GM18502 (cell line): Measurements from ENCODE around the gene ACKR2.
"Not testable (repeated sequence)": the region's sequence is repeated elsewhere in the genome, so short reads cannot be mapped to it uniquely, and the experiment has no call there.

ENCODE experiments used
- ATAC-seq: cut with Tn5 transposase; IDR thresholded peaks from one replicate; pipeline ENCODE4 v1.9.1; 2021; ENCODE audit warnings: mild to moderate bottlenecking; ENCODE audit not compliant: unreplicated experiment, poor library complexity

The ACKR2 gene

GRCh38 chr3:42800251-42800650, 9.0 kb upstream of the ACKR2 start:
- ATAC-seq, result no peak

DNA sequence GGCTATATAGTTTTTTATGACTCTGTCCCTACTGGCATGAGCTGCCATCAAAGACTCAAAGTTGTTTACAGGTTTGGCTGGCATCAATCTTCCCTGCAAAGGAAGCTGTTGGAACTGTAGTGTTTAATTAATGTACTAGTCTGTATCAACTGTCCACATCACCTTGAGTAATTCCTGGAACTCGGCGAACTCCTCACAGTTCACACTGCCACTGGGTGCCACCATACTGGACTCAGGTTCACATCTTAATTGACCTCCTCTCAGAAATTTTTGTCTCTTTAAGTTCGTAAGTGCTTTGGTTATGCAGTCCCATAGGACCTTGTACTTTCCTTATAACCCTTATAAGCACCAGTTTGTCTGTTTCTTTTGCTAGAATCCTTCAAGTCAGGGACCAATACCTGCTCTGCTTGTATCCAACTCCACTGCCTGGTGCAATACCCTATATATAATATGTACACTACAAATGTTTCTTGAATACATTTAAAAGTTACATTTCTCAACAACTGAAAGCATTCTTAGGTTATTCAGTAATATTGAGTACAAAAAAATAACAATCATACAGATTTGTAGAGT, 8.1 kb upstream of the ACKR2 start:
- ATAC-seq, result no peak

GRCh38 chr3:42801784-42802183, 7.5 kb upstream of the ACKR2 start:
- no peak for ATAC-seq

DNA sequence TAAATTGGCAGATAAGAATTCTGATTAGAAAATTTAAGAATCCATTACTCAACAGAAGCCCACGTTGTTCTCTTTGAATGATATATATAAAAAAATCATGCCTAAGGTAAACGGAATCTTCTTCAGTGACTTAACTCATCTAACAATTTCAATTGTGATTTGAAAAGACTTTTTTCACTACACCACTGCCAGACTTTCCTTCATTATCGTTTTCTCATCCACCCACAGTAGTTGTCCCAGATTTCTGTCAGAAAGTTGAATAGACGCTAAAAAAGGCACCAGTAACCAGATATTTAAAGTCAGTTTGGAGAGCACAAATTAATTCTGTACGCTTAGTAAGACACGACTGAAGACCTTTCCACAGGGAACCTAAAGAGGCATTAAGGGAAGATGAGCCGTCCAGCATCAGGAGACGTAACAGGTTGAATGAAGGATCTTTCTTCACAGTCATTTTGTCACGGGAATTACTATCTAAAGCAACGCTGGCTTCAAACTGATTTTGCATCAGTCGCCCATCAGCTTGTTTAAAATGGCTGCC, 6.3 kb upstream of the ACKR2 start:
- no peak for ATAC-seq

GRCh38 chr3:42803414-42804105, 5.7 kb upstream of the ACKR2 start:
- ATAC-seq, result peak; percentile 24

DNA sequence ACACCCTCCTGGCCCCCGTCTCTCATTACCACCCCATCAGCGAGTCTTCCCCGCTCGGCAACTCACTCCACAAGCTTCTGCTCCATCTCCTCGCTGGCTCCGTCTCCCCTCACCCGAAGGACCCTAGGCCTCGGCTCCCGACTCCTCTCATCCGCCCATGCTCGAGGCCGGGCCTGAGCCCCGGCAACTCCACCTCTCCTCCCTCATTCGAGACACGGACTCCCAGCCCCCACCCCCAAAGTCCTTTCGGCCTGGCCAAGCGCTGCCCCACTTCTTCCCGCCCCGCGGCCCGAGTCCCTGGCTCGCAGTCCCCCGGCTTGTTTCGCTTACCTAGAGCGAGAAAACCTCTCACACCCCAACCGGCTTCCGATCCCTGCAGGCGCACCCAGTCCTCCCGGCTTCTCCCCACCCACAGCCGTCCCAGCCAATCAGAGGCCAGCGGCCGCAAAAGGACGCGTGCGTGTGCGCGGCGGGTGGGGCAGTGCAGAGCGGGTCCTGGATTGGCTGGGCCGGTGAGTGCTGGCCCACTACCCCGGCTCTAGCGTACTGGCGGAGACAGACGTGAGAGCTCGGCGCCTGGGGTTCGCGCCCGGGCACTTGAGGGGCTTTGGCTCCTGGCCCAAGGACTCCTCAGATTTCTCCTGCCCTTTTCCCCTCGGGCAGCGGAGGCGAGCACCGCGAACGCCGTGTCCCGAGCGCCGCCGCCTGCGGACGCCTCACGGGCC, 5.0 kb upstream of the ACKR2 start, which contains the start of gene HIGD1A:
Gene HIGD1A, minus strand, starts transcription at position 385 of the 725 bp plus-strand sequence. CDS start 10,237 bp downstream, outside the sequence.
- peak; percentile 99 for ATAC-seq

- no peak for ATAC-seq
Measured at GRCh38 chr3:42804831-42805132, 4.5 kb upstream of the ACKR2 start.

- no peak for ATAC-seq
Measured at GRCh38 chr3:42805141-42805821, 4.0 kb upstream of the ACKR2 start.

DNA sequence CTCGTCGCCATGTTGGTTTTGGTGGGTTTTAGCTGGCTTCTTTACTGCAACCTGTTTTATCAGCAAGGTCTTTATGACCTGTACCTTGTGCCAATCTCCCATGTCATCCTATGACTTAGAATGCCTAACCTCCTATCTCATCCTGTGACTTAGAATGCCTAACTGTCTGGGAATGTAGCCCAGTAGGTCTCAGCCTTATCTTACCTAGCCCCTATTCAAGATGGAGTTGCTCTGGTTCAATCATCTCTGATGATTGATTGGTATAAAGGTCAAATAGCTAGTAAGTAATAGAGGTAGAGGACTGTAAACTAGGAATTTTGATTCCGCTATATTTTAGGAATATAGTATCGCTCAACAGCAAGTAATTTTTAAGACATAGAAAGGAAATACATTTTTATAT, 1.3 kb upstream of the ACKR2 start:
- ATAC-seq, result no peak

DNA sequence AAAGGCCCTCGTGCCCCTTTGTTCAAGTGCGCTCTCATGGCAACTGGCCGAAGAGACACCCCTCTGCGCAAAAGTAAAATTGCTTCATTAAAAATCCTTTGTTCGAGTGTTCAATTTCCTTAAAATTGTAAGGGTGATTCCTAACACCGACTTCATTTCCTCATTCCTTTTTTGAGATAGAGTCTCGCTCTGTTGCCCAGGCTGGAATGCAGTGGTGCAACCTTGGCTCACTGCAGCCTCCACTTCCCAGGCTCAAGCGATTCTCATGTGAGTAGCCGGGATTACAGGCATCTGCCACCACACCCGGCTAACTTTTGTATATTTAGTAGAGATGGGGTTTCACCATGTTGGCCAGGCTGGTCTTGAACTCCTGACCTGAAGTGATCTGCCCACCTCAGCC, 1.5 kb downstream of the ACKR2 start:
- ATAC-seq, result not testable (repeated sequence)

DNA sequence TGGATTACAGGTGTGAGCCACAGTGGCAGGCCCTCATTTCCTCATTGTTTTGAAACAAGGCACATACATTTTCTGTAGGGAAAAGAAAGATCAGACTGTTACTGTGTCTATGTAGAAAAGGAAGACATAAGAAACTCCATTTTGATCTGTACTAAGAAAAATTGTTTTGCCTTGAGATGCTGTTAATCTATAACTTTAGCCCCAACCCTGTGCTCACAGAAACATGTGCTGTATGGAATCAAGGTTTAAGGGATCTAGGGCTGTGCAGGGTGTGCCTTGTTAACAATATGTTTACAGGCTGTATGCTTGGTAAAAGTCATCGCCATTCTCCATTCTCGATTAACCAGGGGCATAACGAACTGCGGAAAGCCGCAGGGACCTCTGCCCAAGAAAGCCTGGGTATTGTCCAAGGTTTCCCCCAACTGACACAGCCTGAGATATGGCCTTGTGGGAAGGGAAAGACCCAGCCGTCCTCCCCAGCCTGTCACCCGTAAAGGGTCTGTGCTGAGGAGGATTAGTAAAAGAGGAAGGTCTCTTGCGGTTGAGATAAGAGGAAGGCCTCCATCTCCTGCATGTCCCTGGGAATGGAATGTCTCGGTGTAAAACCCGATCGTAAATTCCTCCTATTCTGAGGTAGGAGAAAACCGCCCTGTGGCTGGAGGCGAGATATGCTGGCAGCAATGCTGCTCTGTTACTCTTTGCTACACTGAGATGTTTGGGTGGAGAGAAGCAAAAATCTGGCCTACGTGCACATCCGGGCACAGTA, 2.1 kb downstream of the ACKR2 start:
- ATAC-seq, result not testable (repeated sequence)

DNA sequence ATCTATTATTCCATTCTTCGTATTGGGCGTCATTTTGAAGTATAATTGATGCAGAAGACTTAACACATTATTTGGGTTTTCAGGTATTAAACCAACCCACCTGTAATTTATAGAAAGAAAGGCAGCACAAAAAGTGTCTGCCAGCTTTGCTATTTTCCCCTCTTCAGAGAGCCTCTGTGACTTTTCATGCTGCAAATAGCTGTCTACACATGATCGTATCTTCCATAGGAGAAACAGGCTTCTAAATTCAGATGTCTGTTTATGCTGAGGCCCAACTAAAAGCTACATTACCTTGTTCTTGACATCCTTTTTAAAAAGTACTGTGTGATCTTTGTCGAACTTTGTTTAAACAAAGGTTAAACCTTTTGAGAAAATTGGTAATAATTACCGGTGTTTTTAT, 5.0 kb downstream of the ACKR2 start:
- ATAC-seq, result no peak

GRCh38 chr3:42814914-42815507, 5.8 kb downstream of the ACKR2 start:
- no peak for ATAC-seq

GRCh38 chr3:42815826-42816225, 6.6 kb downstream of the ACKR2 start:
- ATAC-seq, result no peak

GRCh38 chr3:42819351-42819965, 10.2 kb downstream of the ACKR2 start:
- no peak for ATAC-seq

- no peak for ATAC-seq
Measured at GRCh38 chr3:42820746-42821051, 11.5 kb downstream of the ACKR2 start.

- no peak for ATAC-seq
Measured at GRCh38 chr3:42822828-42823227, 13.6 kb downstream of the ACKR2 start.

DNA sequence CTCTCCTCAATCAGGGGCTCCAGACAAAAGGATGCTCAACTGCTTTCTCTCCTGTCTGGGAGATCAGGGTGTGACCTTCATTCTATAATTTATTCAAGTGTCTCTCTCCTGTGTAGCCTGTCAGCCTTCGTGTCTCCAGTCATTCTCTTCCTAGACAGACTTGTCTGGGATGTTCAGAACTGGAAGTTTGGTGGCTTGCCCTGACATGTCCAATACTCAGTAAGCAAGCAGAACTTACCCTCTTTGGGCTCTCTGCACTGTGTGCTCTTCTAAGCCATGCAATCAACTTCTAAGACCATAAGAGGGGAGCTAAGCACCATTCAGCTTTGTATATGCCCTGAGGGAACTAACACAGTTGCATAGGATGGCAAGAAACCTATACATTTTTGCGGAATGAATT, 14.1 kb downstream of the ACKR2 start:
- ATAC-seq, result no peak

DNA sequence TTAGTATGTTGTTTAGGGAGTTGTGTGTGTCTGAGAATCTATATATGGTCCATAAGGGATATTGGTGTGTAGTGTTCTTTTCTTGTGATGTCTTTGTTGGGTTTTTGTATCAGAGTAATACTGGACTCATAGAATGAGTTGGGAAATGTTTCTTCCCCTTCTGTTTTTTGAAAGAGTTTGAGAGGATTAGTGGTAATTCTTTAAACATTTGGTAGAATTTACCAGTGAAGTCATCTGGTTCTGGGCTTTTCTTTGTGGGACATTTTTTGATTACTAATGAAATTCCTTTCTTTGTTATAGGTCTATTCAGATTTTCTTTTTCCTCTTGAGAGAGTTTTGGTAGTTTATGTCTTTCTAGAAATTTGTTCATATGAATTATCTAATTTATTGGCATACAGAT, 16.9 kb downstream of the ACKR2 start:
- no peak for ATAC-seq

- no peak for ATAC-seq
Measured at GRCh38 chr3:42827023-42827422, 17.8 kb downstream of the ACKR2 start.
